ENCODE measurements around the gene CDK6.

DNA sequence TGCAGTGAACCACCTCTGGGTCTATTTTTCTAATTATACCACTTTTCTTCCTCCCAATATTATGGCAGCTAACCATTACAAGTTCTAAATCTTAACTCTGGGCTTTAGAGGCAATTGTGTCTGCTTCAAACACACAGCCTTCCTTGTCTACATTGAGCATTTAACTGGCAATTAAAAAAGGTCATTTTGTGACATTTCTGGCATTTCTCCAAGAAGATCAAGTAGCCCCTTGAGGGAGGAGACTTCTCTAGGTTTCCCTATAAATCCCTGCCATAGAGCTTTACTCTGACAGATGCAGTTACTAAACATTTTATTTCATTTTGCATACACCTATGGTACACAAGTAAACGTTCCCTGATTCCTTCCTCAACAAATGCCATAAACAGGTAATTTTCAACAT lies 212.8 kb downstream of the CDK6 start:
- TF ChIP-seq CTCF (IDR thresholded peaks at IDR 0.05; ENCODE audit: low read depth, low read length) (no peak), POLR2A (IDR thresholded peaks at IDR 0.05; ENCODE audit: extremely low read depth, insufficient read length) (no peak), MYC (IDR thresholded peaks at IDR 0.05; ENCODE audit: low read depth, low read length) (no peak)
- TF ChIP-seq, protein P1, sequence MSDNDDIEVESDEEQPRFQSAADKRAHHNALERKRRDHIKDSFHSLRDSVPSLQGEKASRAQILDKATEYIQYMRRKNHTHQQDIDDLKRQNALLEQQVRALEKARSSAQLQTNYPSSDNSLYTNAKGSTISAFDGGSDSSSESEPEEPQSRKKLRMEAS (IDR thresholded peaks at IDR 0.05; ENCODE audit: low read depth, low read length), result no peak

Measured in NB4 (cell line).